ENCODE measurements around the gene SCPEP1.

The SCPEP1 gene

DNA sequence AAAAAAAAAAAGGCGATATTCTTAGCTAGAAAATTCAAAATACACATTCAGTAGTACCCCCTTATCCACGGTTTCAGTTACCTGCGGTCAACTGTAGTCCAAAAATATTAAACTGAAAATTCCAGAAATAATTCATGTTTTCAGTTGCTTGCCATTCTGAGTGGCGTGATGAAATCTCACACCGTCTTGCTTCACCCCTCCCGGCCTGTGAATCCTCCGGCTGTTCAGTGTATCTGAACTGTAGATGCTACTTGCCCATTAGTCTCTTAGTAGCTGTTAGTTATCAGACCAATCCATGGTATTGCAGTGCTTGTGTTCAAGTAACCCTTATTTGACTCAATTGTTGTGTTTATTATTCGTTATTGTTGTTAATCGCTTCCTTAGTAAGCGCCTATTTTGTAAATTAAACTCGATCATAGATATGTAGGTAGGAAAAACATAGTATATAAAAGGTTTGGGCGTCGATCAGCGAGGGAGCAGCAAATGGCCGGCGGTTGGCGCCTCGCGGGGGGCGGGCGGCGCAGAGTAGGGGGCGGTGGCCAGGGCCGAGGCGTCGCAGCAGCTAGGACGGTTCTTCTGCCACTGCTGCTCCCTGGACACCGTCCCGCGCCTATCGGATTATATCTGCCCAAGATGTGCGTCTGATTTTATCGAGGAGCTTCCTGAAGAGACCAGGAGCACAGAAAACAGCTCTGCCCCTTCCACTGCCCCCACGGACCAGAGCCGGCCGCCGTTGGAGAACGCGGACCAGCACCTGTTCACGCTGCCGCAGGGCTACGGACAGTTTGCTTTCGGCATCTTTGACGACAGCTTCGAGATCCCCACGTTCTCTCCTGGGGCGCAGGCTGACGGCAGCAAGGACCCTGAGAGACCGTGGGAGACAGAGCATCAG lies 67.3 kb downstream of the SCPEP1 start:
- DNase-seq: no peak

- DNase-seq: peak; percentile 20
Measured at GRCh38 chr17:57045868-57046704, 68.2 kb downstream of the SCPEP1 start.

DNA sequence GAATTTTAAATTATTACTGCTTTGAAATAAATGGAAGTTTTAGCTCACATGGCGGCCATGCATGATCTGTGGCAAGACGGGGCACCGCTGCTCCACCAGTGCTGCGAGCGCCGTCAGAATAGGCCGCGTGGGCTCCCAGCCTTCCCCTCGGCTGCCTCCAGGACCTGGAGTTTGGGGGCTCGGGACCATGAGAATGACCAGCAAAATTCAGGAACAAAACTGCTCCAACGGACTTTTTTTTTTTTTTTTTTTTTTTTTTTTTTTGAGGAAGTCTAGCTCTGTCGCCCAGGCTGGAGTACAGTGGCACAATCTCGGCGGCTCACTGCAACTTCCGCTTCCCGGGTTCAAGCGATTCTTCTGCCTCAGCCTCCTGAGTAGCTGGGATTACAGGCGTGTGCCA lies 68.8 kb downstream of the SCPEP1 start:
- no peak for DNase-seq

DNA sequence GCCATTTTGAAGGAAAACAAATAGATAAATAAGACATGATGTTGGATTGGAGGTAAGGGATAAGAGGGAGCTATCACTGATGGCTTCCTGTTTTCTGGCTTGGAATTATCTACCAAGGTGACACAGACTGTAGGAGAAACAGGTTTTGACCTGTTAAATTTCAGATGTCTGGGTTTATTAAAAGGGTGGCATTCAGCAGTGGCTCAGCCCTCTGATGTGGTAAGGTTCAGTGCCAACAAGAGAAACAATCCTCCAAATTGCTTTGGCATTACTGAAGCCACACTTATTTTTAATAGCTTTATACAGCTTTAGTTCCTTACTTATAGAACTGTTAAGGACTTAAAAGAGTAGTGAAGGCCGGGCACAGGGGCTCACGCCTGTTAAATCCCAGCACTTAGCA lies 70.2 kb downstream of the SCPEP1 start:
- no peak for DNase-seq

- DNase-seq: no peak
Measured at GRCh38 chr17:57050306-57050705, 72.4 kb downstream of the SCPEP1 start.

DNA sequence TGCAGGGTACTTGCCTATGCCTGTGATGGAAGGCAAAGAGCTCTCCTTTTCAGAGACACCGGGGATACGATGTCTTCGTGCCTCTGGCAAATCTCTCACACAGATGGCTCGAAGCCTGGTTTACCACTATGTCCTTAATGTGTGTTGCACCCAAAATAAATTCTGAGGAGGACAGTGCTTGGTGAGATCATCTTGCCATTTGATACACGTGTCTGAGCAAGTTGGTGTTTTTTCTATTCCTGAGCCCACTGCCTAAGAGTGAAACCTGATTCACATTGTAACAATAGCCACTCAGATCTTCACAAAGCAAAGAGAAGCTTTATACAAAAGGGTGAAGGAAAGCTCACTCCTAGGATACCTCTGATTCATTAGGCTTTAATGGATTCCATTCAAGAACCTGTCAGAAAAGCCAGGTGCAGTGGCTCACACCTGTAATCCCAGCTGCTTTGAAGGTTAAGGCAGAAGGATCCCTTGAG lies 74.0 kb downstream of the SCPEP1 start:
- DNase-seq: no peak

All from CD4-positive, alpha-beta T cell treated with Interleukin-17A for 4 hours (primary cell).